Liver (tissue), 3 donors: ENCODE data around the gene EEFSEC.

ENCODE experiments used
- ATF3 ChIP-seq: IDR thresholded peaks from 2 replicates; pipeline ENCODE4 v1.6.1; 2016; ENCODE audit warnings: antibody characterized with exemption
- CTCF ChIP-seq: fragments of 150-350 bp; IDR thresholded peaks from 2 replicates; pipeline ENCODE4 v1.5.1; 2017; ENCODE audit warnings: improper control_type of control experiment, low read depth, low read length; ENCODE audit not compliant: missing input control
- EGR1 ChIP-seq, 2 donors: IDR thresholded peaks; 2 replicates each; pipeline ENCODE4 v1.6.1; 2016 to 2018; ENCODE audit warnings: antibody characterized with exemption in 2 of 2, low read depth in 2 of 2
- FOXA1 ChIP-seq: IDR thresholded peaks from 2 replicates; pipeline ENCODE4 v1.6.1; 2016; ENCODE audit warnings: antibody characterized with exemption
- FOXA2 ChIP-seq: IDR thresholded peaks from 2 replicates; pipeline ENCODE4 v1.6.1; 2016; ENCODE audit warnings: antibody characterized with exemption
- GABPA ChIP-seq, 2 donors: IDR thresholded peaks in 1 of 2; conservative IDR thresholded peaks in 1 of 2; 2 replicates each; pipeline ENCODE4 v1.6.1; 2016; ENCODE audit warnings: antibody characterized with exemption in 2 of 2, mild to moderate bottlenecking in 1 of 2, moderate library complexity in 1 of 2
- JUND ChIP-seq, 2 donors: IDR thresholded peaks; 2 replicates each; pipeline ENCODE4 v1.6.1; 2016; ENCODE audit warnings: antibody characterized with exemption in 2 of 2
- MAX ChIP-seq: IDR thresholded peaks from 2 replicates; pipeline ENCODE4 v1.6.1; 2016; ENCODE audit warnings: antibody characterized with exemption
- RAD21 ChIP-seq, 2 donors: IDR thresholded peaks; 2 replicates each; pipeline ENCODE4 v1.6.1; 2016; ENCODE audit warnings: antibody characterized with exemption in 2 of 2, mild to moderate bottlenecking in 2 of 2
- REST ChIP-seq: IDR thresholded peaks from 2 replicates; pipeline ENCODE4 v1.6.1; 2016; ENCODE audit warnings: antibody characterized with exemption, mild to moderate bottlenecking
- TAF1 ChIP-seq: conservative IDR thresholded peaks from 2 replicates; pipeline ENCODE4 v1.6.1; 2016; ENCODE audit warnings: antibody characterized with exemption, mild to moderate bottlenecking
- YY1 ChIP-seq: IDR thresholded peaks from 2 replicates; pipeline ENCODE4 v1.6.1; 2016; ENCODE audit warnings: antibody characterized with exemption, mild to moderate bottlenecking
- ZBTB33 ChIP-seq: IDR thresholded peaks from 2 replicates; pipeline ENCODE4 v1.6.1; 2016; ENCODE audit warnings: antibody characterized with exemption
- donor health status: healthy.
- donor health status: healthy.

- TF ChIP-seq CTCF (no peak), EGR1 (IDR thresholded peaks at IDR 0.05; ENCODE audit: low read depth in 2 of 2) (no peak), JUND (IDR thresholded peaks at IDR 0.05) (no peak), TAF1 (no peak), ATF3 (no peak), REST (no peak), ZBTB33 (no peak), RAD21 (IDR thresholded peaks at IDR 0.05) (no peak), MAX (no peak), FOXA1 (no peak), YY1 (no peak), GABPA (IDR thresholded peaks at IDR 0.05 in 1 of 2, conservative IDR thresholded peaks at IDR 0.05 in 1 of 2) (no peak), FOXA2 (no peak)
Observed at GRCh38 chr3:128242818-128243601, 89.7 kb downstream of the EEFSEC start.
